HG02973 (cell line): ENCODE results near the gene NEU2.
A peak's percentile ranks its signal among the peaks of the same experiment; 100 is the strongest.
"Not testable (repeated sequence)": the region's sequence is repeated elsewhere in the genome, so short reads cannot be mapped to it uniquely, and the experiment has no call there.

Source experiments
- ATAC-seq: cut with Tn5 transposase; IDR thresholded peaks from one replicate; pipeline ENCODE4 v1.9.1; 2021; ENCODE audit warnings: moderate library complexity; ENCODE audit not compliant: unreplicated experiment

Gene NEU2

GRCh38 chr2:233055362-233055761 lies 22.9 kb downstream of the NEU2 start:
- no peak for ATAC-seq

DNA sequence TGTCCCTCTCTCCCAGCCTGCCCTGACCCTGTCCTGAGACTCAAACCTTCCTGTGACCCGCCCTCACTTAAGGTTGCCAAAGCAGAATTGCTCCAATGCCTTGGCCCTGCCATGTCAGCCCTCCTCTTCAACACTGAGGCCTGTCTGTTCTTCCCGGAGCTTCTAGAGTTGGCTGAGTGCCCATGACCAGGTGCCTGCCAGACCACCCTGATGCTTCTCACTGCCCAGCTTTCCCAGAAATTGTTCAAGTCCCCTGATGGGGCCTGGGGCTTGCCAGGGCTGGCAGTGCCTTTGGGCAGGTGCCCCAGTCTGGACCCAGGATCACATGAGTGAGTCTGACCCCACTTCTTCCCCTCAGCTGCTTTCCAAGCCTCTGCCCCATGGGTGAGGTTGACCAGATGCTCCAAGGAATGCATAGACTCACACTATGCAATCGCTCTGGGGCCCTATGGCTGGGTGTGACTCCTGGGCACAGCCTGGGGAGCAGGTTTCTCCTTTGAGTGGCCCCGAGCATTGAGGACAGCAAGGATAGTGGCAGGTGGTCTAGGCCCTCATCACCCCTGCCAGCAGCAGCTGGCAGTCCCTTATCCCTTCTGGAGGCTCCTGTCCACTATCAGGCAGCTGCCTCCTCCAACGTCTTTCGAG lies 24.6 kb downstream of the NEU2 start:
- no peak for ATAC-seq

GRCh38 chr2:233058717-233059546 lies 26.5 kb downstream of the NEU2 start:
- ATAC-seq, result no peak

DNA sequence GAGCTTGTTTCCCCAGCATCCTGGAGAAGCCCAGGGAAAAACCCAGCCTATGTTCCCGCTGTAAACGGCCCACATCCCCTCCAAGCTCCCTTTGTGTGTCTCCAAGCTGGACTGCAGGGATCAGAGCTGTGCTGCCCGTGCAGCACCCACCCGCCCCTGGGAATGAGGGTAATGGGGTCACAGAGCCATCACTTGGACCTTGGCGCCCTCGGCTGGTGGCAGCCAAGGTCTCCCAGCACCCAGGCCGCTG lies 27.0 kb downstream of the NEU2 start:
- ATAC-seq, result no peak

DNA sequence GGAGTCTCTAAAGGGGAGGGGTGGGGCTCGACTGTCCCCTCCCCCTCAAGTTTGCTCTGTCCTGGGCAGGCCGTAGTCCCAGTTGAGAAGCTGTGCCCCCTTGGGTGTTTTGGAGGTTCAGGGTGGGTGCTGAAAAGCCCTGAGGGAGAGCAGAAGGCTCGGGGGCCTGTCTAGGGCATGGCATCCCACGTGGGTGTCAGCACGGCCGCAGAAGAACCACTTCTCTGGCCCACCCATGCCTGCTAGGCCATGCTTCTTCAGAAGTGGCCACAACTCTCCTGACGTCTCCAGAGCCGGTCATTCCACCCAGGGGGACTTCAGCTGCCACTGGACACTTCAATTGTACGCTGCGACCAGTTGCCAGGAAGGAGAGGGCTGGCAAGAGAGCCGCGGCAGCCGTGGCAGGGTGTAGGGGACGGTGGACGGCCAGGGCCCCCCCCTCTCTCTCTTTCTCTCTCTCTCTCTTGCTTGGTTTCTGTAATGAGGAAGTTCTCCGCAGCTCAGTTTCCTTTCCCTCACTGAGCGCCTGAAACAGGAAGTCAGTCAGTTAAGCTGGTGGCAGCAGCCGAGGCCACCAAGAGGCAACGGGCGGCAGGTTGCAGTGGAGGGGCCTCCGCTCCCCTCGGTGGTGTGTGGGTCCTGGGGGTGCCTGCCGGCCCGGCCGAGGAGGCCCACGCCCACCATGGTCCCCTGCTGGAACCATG lies 27.5 kb downstream of the NEU2 start, which contains the start of gene INPP5D:
TSS of gene INPP5D (plus strand) at position 546 of the 704 bp plus-strand sequence. CDS start at position 683, 137 bp downstream.
- ATAC-seq, result peak; percentile 49

DNA sequence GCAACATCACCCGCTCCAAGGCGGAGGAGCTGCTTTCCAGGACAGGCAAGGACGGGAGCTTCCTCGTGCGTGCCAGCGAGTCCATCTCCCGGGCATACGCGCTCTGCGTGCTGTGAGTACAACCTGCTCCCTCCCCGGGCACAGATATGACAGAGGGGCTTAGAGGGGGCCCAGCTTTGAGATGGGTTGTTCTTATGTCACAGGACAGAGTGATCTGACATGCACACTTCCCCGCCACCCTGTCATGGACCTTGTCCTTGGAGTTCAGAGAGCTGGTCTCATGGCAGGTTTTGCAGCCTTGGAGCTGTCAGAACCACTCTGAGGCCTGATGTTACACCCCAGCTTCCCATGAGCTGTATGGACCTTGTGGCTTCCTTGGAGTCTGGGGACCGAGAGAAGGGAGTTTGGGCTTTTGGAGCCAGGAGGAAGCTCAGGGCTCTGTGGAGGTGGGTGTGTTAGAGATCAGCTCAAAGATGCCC lies 28.1 kb downstream of the NEU2 start:
- ATAC-seq, result no peak

GRCh38 chr2:233060980-233061590 lies 28.6 kb downstream of the NEU2 start:
- ATAC-seq, result peak; percentile 23

DNA sequence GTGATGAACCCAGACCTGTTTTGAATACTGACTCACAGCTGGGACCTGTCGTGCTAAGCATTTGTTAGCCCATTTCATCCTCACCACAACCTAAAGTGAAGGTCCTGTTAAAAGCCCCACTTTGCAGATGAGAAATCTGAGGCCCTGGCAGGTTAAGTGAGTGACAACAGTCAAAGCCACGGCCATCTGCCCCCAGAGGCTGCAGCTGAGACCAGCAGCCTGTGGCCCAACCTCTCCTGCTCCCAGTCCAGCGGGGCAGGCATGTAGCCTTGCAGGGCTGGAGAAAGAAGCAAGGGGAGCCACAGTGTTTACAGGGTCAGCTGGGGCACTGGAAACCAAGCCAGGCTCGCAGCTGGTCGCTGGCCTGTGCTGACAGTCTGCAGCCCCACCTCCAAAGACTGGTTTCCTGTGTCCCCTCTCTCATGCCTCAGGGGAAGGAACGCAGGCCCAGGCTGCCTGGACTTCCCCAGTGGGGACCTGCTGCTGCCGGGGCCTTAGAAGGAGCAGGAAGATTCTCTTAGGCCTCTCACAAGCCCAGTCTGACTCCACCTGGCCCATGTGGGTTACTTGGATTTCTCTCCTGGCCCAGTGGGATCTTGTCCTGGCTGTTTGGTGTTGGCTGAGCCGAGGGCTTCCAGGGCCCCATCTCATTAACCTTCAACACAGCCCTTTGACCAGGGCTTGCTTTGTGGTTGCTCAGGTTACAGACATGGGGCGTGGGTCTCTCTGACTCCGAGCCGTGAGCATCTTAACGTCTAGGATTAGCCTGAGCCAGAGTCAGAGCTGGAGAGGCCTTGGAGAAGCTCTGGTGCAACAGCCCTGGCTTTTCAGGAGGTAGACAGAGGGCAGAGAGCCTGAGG lies 29.3 kb downstream of the NEU2 start:
- peak; percentile 29 for ATAC-seq

DNA sequence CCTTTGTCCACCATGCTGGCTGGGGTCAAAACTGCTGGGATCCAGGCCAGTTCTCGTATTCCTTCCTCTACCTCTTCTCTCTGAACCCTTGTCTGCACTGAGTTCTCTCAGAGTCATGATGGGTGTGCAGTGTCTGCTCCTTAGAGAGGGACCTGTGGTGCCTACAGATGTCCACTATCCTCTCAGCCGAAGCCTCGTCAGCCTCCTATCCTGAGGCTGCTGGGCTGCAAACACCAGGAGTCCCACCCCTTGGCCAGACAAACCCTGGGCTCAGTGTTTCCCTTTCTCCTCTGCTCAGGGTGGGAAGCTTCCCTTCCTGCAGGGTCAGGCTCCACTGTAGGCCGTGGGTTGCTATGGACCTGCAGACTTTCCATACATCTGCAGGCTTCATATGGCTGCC lies 30.0 kb downstream of the NEU2 start:
- no peak for ATAC-seq

GRCh38 chr2:233062946-233063268 lies 30.4 kb downstream of the NEU2 start:
- no peak for ATAC-seq

- ATAC-seq, result no peak
These were observed 30.9 kb downstream of the NEU2 start for GRCh38 chr2:233063269-233063975.

DNA sequence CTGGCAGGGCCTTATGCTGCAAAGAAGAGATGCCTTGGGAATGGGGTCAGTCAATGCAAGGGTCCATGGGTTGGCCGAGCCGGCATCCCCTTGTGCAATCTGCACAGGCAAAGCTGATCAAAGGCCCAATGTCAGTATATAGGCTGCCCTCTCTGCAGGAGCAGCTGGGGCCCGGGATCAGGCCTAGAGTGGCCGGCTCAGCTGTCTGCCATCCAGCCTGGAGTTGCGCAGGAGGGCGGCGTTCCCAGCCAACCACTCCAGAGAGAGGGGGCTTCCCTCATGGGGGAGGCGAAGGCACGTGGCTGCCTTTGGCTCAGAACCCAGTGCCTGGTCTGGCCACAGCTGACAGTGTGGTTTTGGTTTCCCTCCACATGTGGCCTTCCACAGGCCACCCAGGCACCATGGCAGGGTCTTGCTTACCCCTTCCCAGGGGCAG lies 31.5 kb downstream of the NEU2 start:
- no peak for ATAC-seq

GRCh38 chr2:233064530-233065199 lies 32.2 kb downstream of the NEU2 start:
- no peak for ATAC-seq

GRCh38 chr2:233065200-233065589 lies 32.7 kb downstream of the NEU2 start:
- not testable (repeated sequence) for ATAC-seq

DNA sequence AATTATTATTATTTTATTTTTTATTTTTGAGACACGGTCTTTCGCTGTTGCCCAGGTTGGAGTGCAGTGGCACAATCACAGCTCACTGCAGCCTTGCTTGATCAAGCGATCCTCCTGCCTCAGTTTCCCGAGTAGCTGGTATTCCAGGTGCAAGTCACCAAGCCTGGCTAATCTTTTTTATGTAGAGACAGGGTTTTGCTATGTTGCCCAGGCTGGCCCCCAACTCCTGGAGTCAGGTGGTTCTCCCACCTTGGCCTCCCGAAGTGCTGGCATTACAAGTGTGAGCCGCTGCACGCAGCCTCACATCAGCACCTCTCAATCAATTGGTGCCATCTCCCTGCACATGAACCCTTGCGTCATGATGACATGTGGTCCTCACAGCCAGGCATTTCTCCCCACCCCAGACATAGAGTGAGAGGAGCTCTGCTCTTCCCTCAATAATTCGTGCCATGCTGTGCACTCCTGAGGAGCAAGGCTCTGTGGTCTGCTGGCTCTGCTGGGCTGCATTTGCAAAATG lies 33.5 kb downstream of the NEU2 start:
- no peak for ATAC-seq

- no peak for ATAC-seq
These were observed 36.4 kb downstream of the NEU2 start for GRCh38 chr2:233068762-233069418.

DNA sequence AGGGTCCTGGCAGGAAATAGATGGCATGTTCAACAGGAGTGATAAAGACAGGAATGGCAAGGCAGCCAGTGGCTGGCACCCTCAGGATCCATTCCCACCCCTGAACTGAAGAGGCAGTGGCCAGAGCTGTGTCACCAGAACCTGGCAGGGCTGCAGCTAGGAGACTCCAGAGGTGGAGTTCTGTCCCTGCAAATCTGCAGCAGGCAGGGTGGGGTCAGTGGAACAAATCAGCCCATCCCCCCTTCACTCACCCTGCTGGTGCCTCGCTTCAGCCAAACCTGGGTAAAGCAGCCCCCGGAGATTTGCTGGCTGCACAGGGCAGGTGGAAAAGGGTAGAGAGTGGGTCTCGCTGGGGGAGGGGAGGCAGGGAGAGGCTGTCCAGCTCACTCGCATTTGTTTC lies 40.4 kb downstream of the NEU2 start:
- ATAC-seq, result no peak

DNA sequence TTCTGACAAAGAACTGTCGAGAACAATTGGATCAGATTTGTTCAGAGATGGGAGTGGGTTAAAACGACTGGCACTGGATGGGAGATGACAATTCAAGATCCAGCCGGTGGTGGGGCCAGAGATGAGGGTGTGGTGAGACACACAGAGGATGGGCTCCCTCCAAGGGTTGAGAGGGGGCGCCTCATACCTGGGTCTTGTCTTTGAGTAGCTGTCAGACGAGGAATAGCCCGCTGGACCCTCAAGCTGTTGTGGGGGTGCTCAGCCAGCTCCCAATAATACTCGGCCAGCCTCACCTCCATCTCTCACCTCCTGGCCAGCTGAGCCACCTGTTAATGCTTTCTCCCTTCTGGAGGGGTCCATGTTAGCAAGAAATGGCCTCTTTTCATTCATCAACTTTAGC lies 41.6 kb downstream of the NEU2 start:
- no peak for ATAC-seq
